Thyroid gland (tissue), 4 donors: ENCODE results near the gene TRRAP. TPM values are rescaled to one million over a fixed set of nuclear protein-coding genes. Genes with fewer than 3 reads are reported as not detected.

ENCODE experiments used
- DNase-seq, 2 donors: peaks; one replicate each; pipeline ENCODE4 v3.0.0-alpha.2; 2019
- H3K27ac ChIP-seq, 3 donors: fragments of 200-600 bp; sonication (generic); 1 replicate in 2 of 3; 2 replicates in 1 of 3; pipeline ENCODE4 v1.5.1; 2016 to 2019; ENCODE audit warnings: mild to moderate bottlenecking in 1 of 3, moderate library complexity in 1 of 3
- H3K27me3 ChIP-seq: fragments of 200-600 bp; sonication (generic); one replicate; pipeline ENCODE4 v1.5.1; 2019
- H3K36me3 ChIP-seq, 2 donors: fragments of 200-600 bp; sonication (generic); one replicate each; pipeline ENCODE4 v1.5.1; 2016 to 2019
- H3K4me1 ChIP-seq, 2 donors: fragments of 200-600 bp; sonication (generic); one replicate each; pipeline ENCODE4 v1.5.1; 2017 to 2019
- H3K4me3 ChIP-seq, 3 donors: fragments of 200-600 bp; sonication (generic); replicated peaks in 1 of 3; 1 replicate in 2 of 3; 2 replicates in 1 of 3; pipeline ENCODE4 v1.5.1; 2016; ENCODE audit warnings: mild to moderate bottlenecking in 1 of 3
- H3K9me3 ChIP-seq: fragments of 200-600 bp; sonication (generic); one replicate; pipeline ENCODE4 v1.5.1; 2017
- CTCF ChIP-seq, 6 experiments: fragments of 200-600 bp in 3 of 6; fragments of 450-650 bp in 3 of 6; sonication (generic) in 3 of 6; IDR thresholded peaks; one replicate each; pipeline ENCODE4 v1.5.1; 2016 to 2019; ENCODE audit warnings: antibody characterized with exemption in 6 of 6, mild to moderate bottlenecking in 2 of 6, inconsistent platforms in 1 of 6, moderate library complexity in 1 of 6
- POLR2A ChIP-seq, 2 donors: fragments of 450-650 bp; IDR thresholded peaks; one replicate each; pipeline ENCODE4 v1.6.1; 2017; ENCODE audit warnings: antibody characterized with exemption in 2 of 2, mild to moderate bottlenecking in 2 of 2, moderate library complexity in 1 of 2
- WGBS, 2 donors: methylation state at CpG; one replicate each; pipeline ENCODE4 v1.1.5; 2017; 5-methylcytosine and 5-hydroxymethylcytosine counted together
- intact Hi-C: fragments of 100-400 bp; cut with DNase I; formaldehyde crosslinking; loops from one replicate; pipeline ENCODE4 v1.15.1; 2023
- total RNA-seq, 4 donors: library from RNA; depleted of rRNA; stranded (reverse); fragments of >200 nt; gene quantifications; one replicate each; pipeline ENCODE4 v1.2.3, GENCODE V29; 2016

Gene TRRAP
- total RNA-seq, 4 donors from 2014 or later, result 43.5 to 72.6 (median 52.2) TPM

GRCh38 chr7:99035723-99036545 lies 157.6 kb downstream of the TRRAP start:
- no peak for DNase-seq
- intact Hi-C loops, result loop anchor here (5.0 kb wide), 1 partner anchor 276 kb away; no protein-coding TSS in a partner anchor
- peaks cover 63 to 68% of the 10 kb centered on the region in 2 donors for H3K36me3 ChIP-seq
- H3K27me3 ChIP-seq, result no peaks in the 10 kb centered on the region
- no peak for TF ChIP-seq POLR2A (IDR thresholded peaks at IDR 0.05)
- TF ChIP-seq CTCF (IDR thresholded peaks at IDR 0.05), result no peak
- no peak overlapping the region for H3K4me3 ChIP-seq
- H3K4me1 ChIP-seq, result no peaks in the 10 kb centered on the region
- no peaks in the 10 kb centered on the region for H3K9me3 ChIP-seq
- WGBS, 2 donors, result 92 to 93% methylated on average over 26 of the region's 26 CpGs
- H3K27ac ChIP-seq, result no peak overlapping the region

DNA sequence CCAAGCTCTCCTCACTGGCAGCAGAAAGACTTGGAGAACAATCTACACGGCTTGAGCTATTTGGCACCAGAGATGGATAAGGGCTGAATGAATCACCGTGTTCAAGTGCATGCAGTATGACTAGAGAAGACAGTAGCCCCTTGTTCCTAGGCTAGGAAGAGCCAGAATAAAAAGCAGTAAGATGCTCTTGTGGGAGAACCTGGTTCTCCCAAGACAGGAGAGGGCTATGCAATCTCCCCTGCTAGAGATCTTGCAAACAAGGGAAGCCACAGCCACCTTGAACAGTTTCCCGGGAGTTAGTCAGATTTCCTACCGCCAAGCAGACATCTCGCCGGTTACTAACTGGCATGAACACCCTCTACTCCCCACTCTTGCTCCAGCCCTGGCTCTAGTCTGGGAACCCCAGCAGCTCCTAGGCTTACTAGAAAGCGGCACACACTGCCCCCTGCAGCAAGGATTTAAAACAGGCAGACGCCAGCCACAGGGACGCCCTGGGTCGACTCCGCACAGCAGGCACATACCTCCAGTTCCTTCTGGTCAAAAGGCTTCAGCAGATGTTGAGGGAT lies 158.3 kb downstream of the TRRAP start:
- no peak overlapping the region for H3K27ac ChIP-seq
- no peaks in the 10 kb centered on the region for H3K4me1 ChIP-seq
- H3K9me3 ChIP-seq, result no peaks in the 10 kb centered on the region
- intact Hi-C loops, result loop anchor here (5.0 kb wide), 1 partner anchor 276 kb away; no protein-coding TSS in a partner anchor
- 77 to 81% methylated on average over 10 to 11 of the region's 11 CpGs for WGBS, 2 donors
- peaks cover 56 to 65% of the 10 kb centered on the region in 2 donors for H3K36me3 ChIP-seq
- no peak overlapping the region for H3K4me3 ChIP-seq
- DNase-seq, result no peak
- no peaks in the 10 kb centered on the region for H3K27me3 ChIP-seq
- TF ChIP-seq POLR2A (IDR thresholded peaks at IDR 0.05) (no peak), CTCF (IDR thresholded peaks at IDR 0.05) (no peak)

DNA sequence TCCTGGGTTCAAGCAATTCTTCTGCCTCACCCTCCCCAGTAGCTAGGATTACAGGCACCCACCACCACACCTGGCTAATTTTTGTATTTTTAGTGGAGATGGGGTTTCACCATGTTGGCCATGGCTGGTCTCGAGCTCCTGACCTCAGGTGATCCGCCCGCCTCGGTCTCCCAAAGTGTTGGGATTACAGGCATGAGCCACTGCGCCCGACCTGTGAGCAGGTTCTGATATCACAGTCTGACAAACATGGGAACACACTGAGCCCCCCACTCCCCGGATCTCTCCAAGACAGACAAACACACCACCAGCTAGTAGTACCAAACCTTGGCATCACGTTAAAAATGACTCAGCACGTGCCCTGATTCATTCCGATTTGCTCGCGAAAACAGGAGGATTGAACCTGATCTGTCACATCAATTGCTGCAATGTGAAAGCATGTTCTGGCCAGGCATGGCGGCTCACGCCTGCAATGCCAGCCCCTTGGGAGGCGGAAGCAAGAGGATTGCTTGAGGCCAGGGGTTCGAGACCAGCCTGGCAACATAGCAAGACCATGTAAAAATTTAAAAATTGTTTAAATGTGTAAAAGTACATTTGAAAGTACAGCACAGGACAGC lies 159.1 kb downstream of the TRRAP start:
- 94 to 96% methylated on average over 16 of the region's 16 CpGs for WGBS, 2 donors
- Histone ChIP-seq H3K4me3 (no peak overlapping the region), H3K36me3 (peaks cover 48 to 57% of the 10 kb centered on the region in 2 donors), H3K27me3 (no peaks in the 10 kb centered on the region), H3K4me1 (no peaks in the 10 kb centered on the region), H3K27ac (no peak overlapping the region), H3K9me3 (no peaks in the 10 kb centered on the region)
- DNase-seq, result no peak
- TF ChIP-seq POLR2A (IDR thresholded peaks at IDR 0.05) (no peak), CTCF (IDR thresholded peaks at IDR 0.05) (no peak)
- intact Hi-C loops, result loop anchor here (5.0 kb wide), 1 partner anchor 275 kb away; no protein-coding TSS in a partner anchor

DNA sequence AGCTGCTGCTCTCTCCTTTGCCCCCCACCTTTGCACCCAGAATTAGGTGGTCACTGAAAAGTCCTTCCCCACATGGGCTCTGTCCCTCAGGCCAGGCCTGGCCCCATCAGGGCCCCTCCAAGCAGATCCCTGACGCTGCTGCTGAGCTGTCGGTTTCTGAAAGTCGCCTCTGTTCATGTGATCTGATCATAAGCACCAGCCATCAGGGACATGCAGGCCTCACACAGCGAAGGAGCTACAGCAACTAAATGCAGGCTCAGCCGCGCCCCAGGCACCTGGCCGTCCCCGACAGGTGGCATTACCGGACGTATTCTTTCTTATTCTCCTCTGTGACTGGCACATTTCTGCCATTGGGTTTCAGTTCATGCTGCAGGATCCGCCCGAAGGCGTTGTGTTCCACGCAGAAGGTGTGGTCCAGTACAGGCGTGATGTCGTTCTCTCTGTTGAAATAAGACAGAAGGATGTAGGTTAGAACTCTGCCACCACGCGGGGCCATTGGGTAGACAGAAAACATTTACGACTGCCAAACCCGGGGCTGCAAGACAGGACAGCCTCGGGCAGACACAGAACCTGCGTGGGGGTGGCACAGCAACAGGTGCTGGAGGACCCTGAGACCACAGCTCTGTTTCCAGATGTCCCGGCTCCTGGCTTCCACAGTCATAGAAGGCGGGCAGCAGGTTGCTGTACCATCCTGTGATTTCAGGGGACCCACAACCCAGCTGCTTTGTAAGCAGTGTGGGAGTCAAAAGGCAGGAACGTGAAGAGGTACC lies 159.9 kb downstream of the TRRAP start:
- Histone ChIP-seq H3K36me3 (peaks cover 40 to 49% of the 10 kb centered on the region in 2 donors), H3K9me3 (no peaks in the 10 kb centered on the region), H3K4me3 (no peak overlapping the region), H3K27me3 (no peaks in the 10 kb centered on the region), H3K4me1 (no peaks in the 10 kb centered on the region), H3K27ac (no peak overlapping the region)
- no peak for DNase-seq
- WGBS, 2 donors, result 96 to 97% methylated on average over 22 to 25 of the region's 25 CpGs
- TF ChIP-seq POLR2A (IDR thresholded peaks at IDR 0.05), result no peak
- no peak for TF ChIP-seq CTCF (IDR thresholded peaks at IDR 0.05)
- intact Hi-C loops, result loop anchor here (5.0 kb wide), 1 partner anchor 274 kb away; no protein-coding TSS in a partner anchor
